ENCODE results near the gene YBEY. TPM values are rescaled to one million over a fixed set of nuclear protein-coding genes. Genes with fewer than 3 reads are reported as not detected.

The YBEY gene
- total and polyA plus RNA-seq, 2 of the 13 experiments (the other 11 are each of a cell fraction or from before 2014, with no cell fraction given): 6.5 to 8.9 TPM

DNA sequence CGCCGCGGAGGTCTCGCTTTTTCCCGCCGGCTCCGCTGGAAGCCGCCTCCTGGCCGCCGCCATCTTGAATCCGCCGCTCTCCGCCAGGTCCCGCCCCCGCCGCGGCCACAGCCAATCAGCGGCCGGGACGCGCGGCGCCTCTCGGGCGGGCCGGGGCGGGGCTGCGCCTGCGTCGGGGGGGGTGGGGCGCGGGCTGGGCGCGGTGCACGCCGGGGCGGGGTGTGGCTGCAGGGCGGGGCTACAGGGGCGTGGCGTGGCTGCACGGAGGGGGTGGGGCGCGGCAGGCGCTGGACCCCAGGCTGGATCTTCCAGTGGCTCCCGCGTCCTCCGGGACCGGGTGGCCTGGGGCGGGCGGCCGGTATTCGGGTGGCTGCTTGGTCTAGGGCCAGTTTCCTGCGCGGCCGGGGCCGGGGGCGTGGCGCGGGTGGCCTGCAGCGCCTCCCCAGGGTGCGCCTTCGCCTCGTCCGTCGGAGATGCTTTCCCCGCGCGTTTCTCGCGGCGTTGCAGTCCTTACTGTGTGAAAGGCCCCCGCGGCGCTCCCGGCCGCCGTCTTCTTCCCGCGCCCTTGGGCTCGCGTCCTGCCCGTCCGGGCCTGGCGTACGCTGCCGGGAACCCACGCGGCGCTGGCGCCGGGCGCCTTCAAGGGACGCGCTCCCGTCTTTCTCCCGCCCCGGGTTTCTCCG, 38.4 kb downstream of the YBEY start (continued):
- TF ChIP-seq ZNF724P (CRISPR knock-in tag; IDR thresholded peaks at IDR 0.05; ENCODE audit: borderline replicate concordance): 0 out of 2 replicates have a peak, but pooled peaks have one; percentile 20
- TF ChIP-seq ZNF260 (CRISPR knock-in tag; IDR thresholded peaks at IDR 0.05; ENCODE audit: borderline replicate concordance, low read depth): no peak
- TF ChIP-seq ZNF790 (CRISPR knock-in tag; IDR thresholded peaks at IDR 0.05; ENCODE audit: borderline replicate concordance): peak; percentile 27; the same call in 1 of the 2 replicates
- TF ChIP-seq ZNF432 (CRISPR knock-in tag; IDR thresholded peaks at IDR 0.05; ENCODE audit: borderline replicate concordance): no peak
- TF ChIP-seq, protein P1, sequence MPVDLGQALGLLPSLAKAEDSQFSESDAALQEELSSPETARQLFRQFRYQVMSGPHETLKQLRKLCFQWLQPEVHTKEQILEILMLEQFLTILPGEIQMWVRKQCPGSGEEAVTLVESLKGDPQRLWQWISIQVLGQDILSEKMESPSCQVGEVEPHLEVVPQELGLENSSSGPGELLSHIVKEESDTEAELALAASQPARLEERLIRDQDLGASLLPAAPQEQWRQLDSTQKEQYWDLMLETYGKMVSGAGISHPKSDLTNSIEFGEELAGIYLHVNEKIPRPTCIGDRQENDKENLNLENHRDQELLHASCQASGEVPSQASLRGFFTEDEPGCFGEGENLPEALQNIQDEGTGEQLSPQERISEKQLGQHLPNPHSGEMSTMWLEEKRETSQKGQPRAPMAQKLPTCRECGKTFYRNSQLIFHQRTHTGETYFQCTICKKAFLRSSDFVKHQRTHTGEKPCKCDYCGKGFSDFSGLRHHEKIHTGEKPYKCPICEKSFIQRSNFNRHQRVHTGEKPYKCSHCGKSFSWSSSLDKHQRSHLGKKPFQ (CRISPR knock-in tag; IDR thresholded peaks at IDR 0.05; ENCODE audit: insufficient replicate concordance): peak; percentile 60
- TF ChIP-seq EP300 (IDR thresholded peaks at IDR 0.05; ENCODE audit: low read depth in 2 of 2, low read length in 2 of 2): 0 out of 4 replicates have a peak, but pooled peaks of 1 of the 2 experiments have one; percentile 2
- no peak for TF ChIP-seq EP300 (CRISPR knock-in tag; IDR thresholded peaks at IDR 0.05; ENCODE audit: borderline replicate concordance)
- TF ChIP-seq, protein P2, sequence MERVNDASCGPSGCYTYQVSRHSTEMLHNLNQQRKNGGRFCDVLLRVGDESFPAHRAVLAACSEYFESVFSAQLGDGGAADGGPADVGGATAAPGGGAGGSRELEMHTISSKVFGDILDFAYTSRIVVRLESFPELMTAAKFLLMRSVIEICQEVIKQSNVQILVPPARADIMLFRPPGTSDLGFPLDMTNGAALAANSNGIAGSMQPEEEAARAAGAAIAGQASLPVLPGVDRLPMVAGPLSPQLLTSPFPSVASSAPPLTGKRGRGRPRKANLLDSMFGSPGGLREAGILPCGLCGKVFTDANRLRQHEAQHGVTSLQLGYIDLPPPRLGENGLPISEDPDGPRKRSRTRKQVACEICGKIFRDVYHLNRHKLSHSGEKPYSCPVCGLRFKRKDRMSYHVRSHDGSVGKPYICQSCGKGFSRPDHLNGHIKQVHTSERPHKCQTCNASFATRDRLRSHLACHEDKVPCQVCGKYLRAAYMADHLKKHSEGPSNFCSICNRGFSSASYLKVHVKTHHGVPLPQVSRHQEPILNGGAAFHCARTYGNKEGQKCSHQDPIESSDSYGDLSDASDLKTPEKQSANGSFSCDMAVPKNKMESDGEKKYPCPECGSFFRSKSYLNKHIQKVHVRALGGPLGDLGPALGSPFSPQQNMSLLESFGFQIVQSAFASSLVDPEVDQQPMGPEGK (CRISPR knock-in tag; IDR thresholded peaks at IDR 0.05): peak; percentile 32; the same call in 1 of the 2 replicates
- 0 out of 2 replicates have a peak, but pooled peaks have one; percentile 7 for TF ChIP-seq RARA (CRISPR knock-in tag; IDR thresholded peaks at IDR 0.05)
- TF ChIP-seq KDM1A (CRISPR knock-in tag; IDR thresholded peaks at IDR 0.05): no peak
- TF ChIP-seq NCOA1 (CRISPR knock-in tag; IDR thresholded peaks at IDR 0.05): peak; percentile 42; the same call in 1 of the 2 replicates
- TF ChIP-seq ZNF256 (CRISPR knock-in tag; conservative IDR thresholded peaks at IDR 0.05): no peak
- TF ChIP-seq, protein P3, sequence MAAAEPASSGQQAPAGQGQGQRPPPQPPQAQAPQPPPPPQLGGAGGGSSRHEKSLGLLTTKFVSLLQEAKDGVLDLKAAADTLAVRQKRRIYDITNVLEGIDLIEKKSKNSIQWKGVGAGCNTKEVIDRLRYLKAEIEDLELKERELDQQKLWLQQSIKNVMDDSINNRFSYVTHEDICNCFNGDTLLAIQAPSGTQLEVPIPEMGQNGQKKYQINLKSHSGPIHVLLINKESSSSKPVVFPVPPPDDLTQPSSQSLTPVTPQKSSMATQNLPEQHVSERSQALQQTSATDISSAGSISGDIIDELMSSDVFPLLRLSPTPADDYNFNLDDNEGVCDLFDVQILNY (CRISPR knock-in tag; conservative IDR thresholded peaks at IDR 0.05): peak; percentile 93
- peak; percentile 67; the same call in 1 of the 2 replicates for TF ChIP-seq ZNF816 (CRISPR knock-in tag; IDR thresholded peaks at IDR 0.05; ENCODE audit: borderline replicate concordance)
- TF ChIP-seq ZFYVE20 (CRISPR knock-in tag; IDR thresholded peaks at IDR 0.05; ENCODE audit: borderline replicate concordance, low read depth): no peak
- TF ChIP-seq, protein P4, sequence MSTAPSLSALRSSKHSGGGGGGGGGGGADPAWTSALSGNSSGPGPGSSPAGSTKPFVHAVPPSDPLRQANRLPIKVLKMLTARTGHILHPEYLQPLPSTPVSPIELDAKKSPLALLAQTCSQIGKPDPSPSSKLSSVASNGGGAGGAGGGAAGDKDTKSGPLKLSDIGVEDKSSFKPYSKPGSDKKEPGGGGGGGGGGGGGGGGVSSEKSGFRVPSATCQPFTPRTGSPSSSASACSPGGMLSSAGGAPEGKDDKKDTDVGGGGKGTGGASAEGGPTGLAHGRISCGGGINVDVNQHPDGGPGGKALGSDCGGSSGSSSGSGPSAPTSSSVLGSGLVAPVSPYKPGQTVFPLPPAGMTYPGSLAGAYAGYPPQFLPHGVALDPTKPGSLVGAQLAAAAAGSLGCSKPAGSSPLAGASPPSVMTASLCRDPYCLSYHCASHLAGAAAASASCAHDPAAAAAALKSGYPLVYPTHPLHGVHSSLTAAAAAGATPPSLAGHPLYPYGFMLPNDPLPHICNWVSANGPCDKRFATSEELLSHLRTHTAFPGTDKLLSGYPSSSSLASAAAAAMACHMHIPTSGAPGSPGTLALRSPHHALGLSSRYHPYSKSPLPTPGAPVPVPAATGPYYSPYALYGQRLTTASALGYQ (CRISPR knock-in tag; IDR thresholded peaks at IDR 0.05): 0 out of 2 replicates have a peak, but pooled peaks have one; percentile 42
- peak; percentile 29; the same call in 1 of the 2 replicates for TF ChIP-seq HES4 (CRISPR knock-in tag; IDR thresholded peaks at IDR 0.05; ENCODE audit: borderline replicate concordance)
- no peak for TF ChIP-seq HOXA5 (CRISPR knock-in tag; IDR thresholded peaks at IDR 0.05)
- peak; percentile 73; the same call in 1 of the 2 replicates for TF ChIP-seq ZNF563 (CRISPR knock-in tag; IDR thresholded peaks at IDR 0.05)
- peak; percentile 54 for TF ChIP-seq ZNF143 (CRISPR knock-in tag; IDR thresholded peaks at IDR 0.05)
- TF ChIP-seq THAP11 (CRISPR knock-in tag; IDR thresholded peaks at IDR 0.05): peak; percentile 27; the same call in 1 of the 2 replicates
- TF ChIP-seq ZNF703 (CRISPR knock-in tag; IDR thresholded peaks at IDR 0.05; ENCODE audit: borderline replicate concordance): 0 out of 2 replicates have a peak, but pooled peaks have one; percentile 14
- TF ChIP-seq ARHGAP35 (CRISPR knock-in tag; IDR thresholded peaks at IDR 0.05; ENCODE audit: borderline replicate concordance): peak; percentile 62; the same call in 1 of the 2 replicates
